Karpas-422 (cell line): ENCODE measurements around the gene SYPL1. TPM values are rescaled to one million over a fixed set of nuclear protein-coding genes. Genes with fewer than 3 reads are reported as not detected.
A peak's percentile ranks its signal among the peaks of the same experiment; 100 is the strongest.

ENCODE experiments used
- DNase-seq: peaks from one replicate; pipeline ENCODE4 v3.0.0-alpha.2; 2015
- H2AFZ ChIP-seq: fragments of 200-600 bp; sonication (generic); 2 replicates; pipeline ENCODE4 v1.6.1; 2014; ENCODE audit warnings: antibody characterized with exemption, low read length, mixed read lengths
- H3K27ac ChIP-seq: fragments of 200-600 bp; sonication (generic); 2 replicates; pipeline ENCODE4 v1.5.1; 2014; ENCODE audit warnings: mild to moderate bottlenecking, low read length, moderate library complexity
- H3K27me3 ChIP-seq: fragments of 200-600 bp; sonication (generic); 2 replicates; pipeline ENCODE4 v1.6.1; 2014; ENCODE audit warnings: low read length, mixed read lengths
- H3K36me3 ChIP-seq: fragments of 200-600 bp; sonication (generic); 2 replicates; pipeline ENCODE4 v1.6.1; 2014; ENCODE audit warnings: low read length, mixed read lengths; ENCODE audit not compliant: insufficient read depth
- H3K4me1 ChIP-seq: fragments of 200-600 bp; sonication (generic); 2 replicates; pipeline ENCODE4 v1.6.1; 2014; ENCODE audit warnings: mild to moderate bottlenecking, low read length, mixed read lengths
- H3K4me2 ChIP-seq: fragments of 200-600 bp; sonication (generic); 2 replicates; pipeline ENCODE4 v1.6.1; 2014; ENCODE audit warnings: low read length, low read depth, mild to moderate bottlenecking; ENCODE audit not compliant: poor library complexity, severe bottlenecking
- H3K4me3 ChIP-seq: fragments of 200-600 bp; sonication (generic); 2 replicates; pipeline ENCODE4 v1.5.1; 2014; ENCODE audit warnings: mild to moderate bottlenecking, antibody characterized with exemption, low read length, mixed read lengths
- H3K79me2 ChIP-seq: fragments of 200-600 bp; sonication (generic); 2 replicates; pipeline ENCODE4 v1.6.1; 2014; ENCODE audit warnings: mild to moderate bottlenecking, low read length, mixed read lengths
- H3K9ac ChIP-seq: fragments of 200-600 bp; sonication (generic); 2 replicates; pipeline ENCODE4 v1.6.0; 2014; ENCODE audit warnings: low read length
- H3K9me2 ChIP-seq: fragments of 200-600 bp; sonication (generic), shearing (Covaris generic); replicated peaks from 2 replicates; pipeline ENCODE4 v1.6.0; 2014; ENCODE audit warnings: mild to moderate bottlenecking, low read length, moderate library complexity; ENCODE audit not compliant: insufficient read depth
- H3K9me3 ChIP-seq: fragments of 300-700, 200-600 bp; sonication (generic); 2 replicates; pipeline ENCODE4 v1.6.1; 2014; ENCODE audit warnings: low read length, mixed read lengths
- H4K20me1 ChIP-seq: fragments of 200-600 bp; sonication (generic); 2 replicates; pipeline ENCODE4 v1.6.1; 2014; ENCODE audit warnings: mild to moderate bottlenecking, antibody characterized with exemption, low read length, low read depth; ENCODE audit not compliant: insufficient read depth
- total RNA-seq: library from RNA; depleted of rRNA; stranded (reverse); fragments of >200 nt; shearing (Covaris generic); gene quantifications from 2 replicates; pipeline ENCODE4 v1.2.3, GENCODE V29; 2014; ENCODE audit warnings: low replicate concordance

The SYPL1 gene
- total RNA-seq, 1 experiment from 2014 or later, result 251 TPM

GRCh38 chr7:106126170-106126938, 14.2 kb upstream of the SYPL1 start:
- peak; percentile 52 for DNase-seq
- Histone ChIP-seq H2AFZ (no peak overlapping the region), H3K27ac (no peak overlapping the region), H3K9ac (no peak overlapping the region), H3K4me2 (no peak overlapping the region), H3K27me3 (no peaks in the 10 kb centered on the region), H3K4me3 (no peak overlapping the region), H3K79me2 (no peaks in the 10 kb centered on the region), H3K36me3 (no peaks in the 10 kb centered on the region), H3K9me3 (no peaks in the 10 kb centered on the region), H3K4me1 (peaks cover 14% of the 10 kb centered on the region), H4K20me1 (no peaks in the 10 kb centered on the region), H3K9me2 (no peaks in the 10 kb centered on the region)

DNA sequence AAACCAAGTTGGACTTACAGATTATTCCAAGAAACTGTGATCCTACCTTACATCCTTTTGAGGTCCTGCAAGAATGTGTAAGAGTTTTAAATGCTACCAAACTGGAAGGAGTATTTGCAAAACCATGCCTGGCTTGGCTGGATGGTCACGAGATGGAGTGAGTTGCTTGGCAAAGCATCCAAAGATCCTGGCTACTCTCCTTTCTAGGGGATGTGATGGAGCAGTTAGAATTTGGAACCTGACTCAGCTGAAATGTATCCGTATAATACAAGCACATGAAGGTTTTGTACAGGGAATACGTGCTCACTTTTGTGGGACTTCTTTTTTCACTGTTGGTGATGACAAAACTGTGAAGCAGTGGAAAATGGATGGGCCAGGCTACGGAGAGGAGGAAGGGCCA, 13.3 kb upstream of the SYPL1 start:
- no peak for DNase-seq
- Histone ChIP-seq H3K4me2 (no peak overlapping the region), H3K36me3 (no peaks in the 10 kb centered on the region), H3K27me3 (no peaks in the 10 kb centered on the region), H2AFZ (no peak overlapping the region), H4K20me1 (no peaks in the 10 kb centered on the region), H3K9me3 (no peaks in the 10 kb centered on the region), H3K27ac (no peak overlapping the region), H3K79me2 (no peaks in the 10 kb centered on the region), H3K4me1 (peaks cover 20% of the 10 kb centered on the region), H3K9me2 (no peaks in the 10 kb centered on the region), H3K9ac (no peak overlapping the region), H3K4me3 (no peak overlapping the region)

DNA sequence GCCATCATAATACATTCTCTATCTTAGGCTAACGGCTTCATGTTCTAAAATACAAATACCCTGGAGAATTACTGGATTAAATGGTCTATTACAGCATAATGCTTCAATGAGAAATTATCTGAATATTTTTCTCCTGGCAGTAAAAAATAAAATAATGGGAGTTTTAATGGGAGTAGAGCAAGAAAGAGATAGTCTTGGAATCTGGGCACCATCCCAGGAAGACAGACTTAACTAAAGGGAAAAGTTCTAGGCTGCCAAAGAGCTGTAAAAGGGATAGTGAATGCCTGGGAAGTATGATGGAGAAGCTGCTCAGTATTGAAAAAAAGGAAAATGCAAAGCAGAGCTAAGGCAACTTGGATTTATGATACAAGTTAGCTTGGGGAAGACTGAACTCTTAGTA, 12.1 kb upstream of the SYPL1 start:
- Histone ChIP-seq H2AFZ (no peak overlapping the region), H3K4me3 (no peak overlapping the region), H4K20me1 (no peaks in the 10 kb centered on the region), H3K9ac (no peak overlapping the region), H3K4me2 (no peak overlapping the region), H3K27me3 (no peaks in the 10 kb centered on the region), H3K4me1 (peaks cover 21% of the 10 kb centered on the region), H3K9me3 (no peaks in the 10 kb centered on the region), H3K9me2 (no peaks in the 10 kb centered on the region), H3K27ac (no peak overlapping the region), H3K36me3 (no peaks in the 10 kb centered on the region), H3K79me2 (no peaks in the 10 kb centered on the region)
- DNase-seq, result no peak

DNA sequence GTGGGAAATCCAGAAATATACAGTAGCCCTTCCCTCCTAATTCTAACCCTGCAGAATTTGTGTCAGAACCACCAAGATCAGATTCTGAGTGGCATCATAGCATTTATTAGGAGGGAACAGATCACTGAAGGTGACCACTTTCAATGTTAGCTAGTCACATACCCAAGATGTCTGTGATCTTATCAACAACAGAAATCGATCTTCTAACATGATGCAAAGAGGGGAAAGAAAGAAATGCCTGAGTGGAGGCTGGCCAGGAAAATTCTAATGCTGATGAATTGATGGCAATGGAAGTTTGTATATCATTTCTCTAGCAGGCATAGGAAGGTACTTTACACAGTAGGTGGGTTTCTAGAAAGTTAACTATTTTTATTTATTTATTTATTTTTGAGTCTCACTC, 10.6 kb upstream of the SYPL1 start:
- H3K4me1 ChIP-seq, result peaks cover 24% of the 10 kb centered on the region
- no peak overlapping the region for H3K4me3 ChIP-seq
- H3K9me2 ChIP-seq, result no peaks in the 10 kb centered on the region
- H3K79me2 ChIP-seq, result no peaks in the 10 kb centered on the region
- no peaks in the 10 kb centered on the region for H4K20me1 ChIP-seq
- no peaks in the 10 kb centered on the region for H3K36me3 ChIP-seq
- H3K27ac ChIP-seq, result no peak overlapping the region
- no peak overlapping the region for H3K4me2 ChIP-seq
- H3K9ac ChIP-seq, result no peak overlapping the region
- H2AFZ ChIP-seq, result no peak overlapping the region
- no peaks in the 10 kb centered on the region for H3K9me3 ChIP-seq
- no peak for DNase-seq
- no peaks in the 10 kb centered on the region for H3K27me3 ChIP-seq

GRCh38 chr7:106121189-106121810, 9.2 kb upstream of the SYPL1 start:
- H3K27ac ChIP-seq, result no peak overlapping the region
- no peaks in the 10 kb centered on the region for H3K79me2 ChIP-seq
- H3K9ac ChIP-seq, result no peak overlapping the region
- H4K20me1 ChIP-seq, result no peaks in the 10 kb centered on the region
- DNase-seq, result peak; percentile 44
- H3K9me2 ChIP-seq, result no peaks in the 10 kb centered on the region
- no peak overlapping the region for H3K4me3 ChIP-seq
- H3K36me3 ChIP-seq, result no peaks in the 10 kb centered on the region
- no peaks in the 10 kb centered on the region for H3K9me3 ChIP-seq
- no peak overlapping the region for H2AFZ ChIP-seq
- H3K4me2 ChIP-seq, result peak overlapping the region; percentile 33
- peaks cover 35% of the 10 kb centered on the region for H3K4me1 ChIP-seq
- H3K27me3 ChIP-seq, result no peaks in the 10 kb centered on the region

GRCh38 chr7:106120500-106120899, 8.4 kb upstream of the SYPL1 start:
- Histone ChIP-seq H3K4me2 (no peak overlapping the region), H3K79me2 (no peaks in the 10 kb centered on the region)

GRCh38 chr7:106119719-106120118, 7.6 kb upstream of the SYPL1 start:
- Histone ChIP-seq H3K27ac (no peak overlapping the region), H3K4me3 (no peak overlapping the region), H3K4me1 (peaks cover 50% of the 10 kb centered on the region), H3K36me3 (no peaks in the 10 kb centered on the region), H3K79me2 (no peaks in the 10 kb centered on the region), H3K9me2 (no peaks in the 10 kb centered on the region), H3K27me3 (no peaks in the 10 kb centered on the region), H3K9ac (no peak overlapping the region), H4K20me1 (no peaks in the 10 kb centered on the region), H3K4me2 (no peak overlapping the region), H2AFZ (no peak overlapping the region), H3K9me3 (no peaks in the 10 kb centered on the region)
- no peak for DNase-seq

More at GRCh38 chr7:106120500-106120899, 8.4 kb upstream of the SYPL1 start:
- Histone ChIP-seq H3K4me3 (no peak overlapping the region), H3K36me3 (no peaks in the 10 kb centered on the region), H3K9me3 (no peaks in the 10 kb centered on the region), H3K9ac (no peak overlapping the region), H4K20me1 (no peaks in the 10 kb centered on the region), H3K27ac (no peak overlapping the region), H3K9me2 (no peaks in the 10 kb centered on the region), H3K27me3 (no peaks in the 10 kb centered on the region), H2AFZ (no peak overlapping the region), H3K4me1 (peaks cover 42% of the 10 kb centered on the region)
- no peak for DNase-seq

- Histone ChIP-seq H3K9ac (no peak overlapping the region), H3K36me3 (no peaks in the 10 kb centered on the region), H3K9me3 (no peaks in the 10 kb centered on the region), H3K4me2 (peak overlapping the region; percentile 56), H2AFZ (no peak overlapping the region), H3K9me2 (no peaks in the 10 kb centered on the region), H4K20me1 (no peaks in the 10 kb centered on the region), H3K4me3 (no peak overlapping the region), H3K27me3 (no peaks in the 10 kb centered on the region), H3K4me1 (peaks cover 59% of the 10 kb centered on the region), H3K79me2 (peaks cover 2% of the 10 kb centered on the region), H3K27ac (no peak overlapping the region)
- no peak for DNase-seq
These were observed 5.9 kb upstream of the SYPL1 start for GRCh38 chr7:106117786-106118544.
